Endothelial cell of umbilical vein (primary cell): Measurements from ENCODE around the gene SLC38A10.

Experiments
- EZH2 ChIP-seq: IDR thresholded peaks from 2 replicates; pipeline ENCODE4 v1.6.1; 2012; ENCODE audit warnings: borderline replicate concordance, low read depth, mild to moderate bottlenecking, moderate library complexity, low read length, inconsistent platforms; ENCODE audit not compliant: severe bottlenecking
- FOS ChIP-seq: IDR thresholded peaks from 2 replicates; pipeline ENCODE4 v1.6.1; 2011; ENCODE audit warnings: mild to moderate bottlenecking, low read length, moderate library complexity, borderline replicate concordance; ENCODE audit not compliant: insufficient read depth
- JUN ChIP-seq: IDR thresholded peaks from 2 replicates; pipeline ENCODE4 v1.6.1; 2011; ENCODE audit warnings: borderline replicate concordance, low read depth; ENCODE audit not compliant: insufficient read length, insufficient read depth
- MYC ChIP-seq: IDR thresholded peaks from one replicate; pipeline ENCODE4 v1.6.1; 2011; ENCODE audit warnings: mild to moderate bottlenecking, low read depth, low read length
- POLR2A ChIP-seq: IDR thresholded peaks from 2 replicates; pipeline ENCODE4 v1.6.1; 2012; ENCODE audit warnings: low read depth, mild to moderate bottlenecking, control low read depth, low read length
- POLR2AphosphoS5 ChIP-seq: IDR thresholded peaks from 2 replicates; pipeline ENCODE4 v1.6.1; 2012; ENCODE audit warnings: low read depth, mild to moderate bottlenecking, control low read depth, low read length, moderate library complexity; ENCODE audit not compliant: insufficient read depth
- TF ChIP-seq, protein P1 (sequence below), 2 donors: IDR thresholded peaks; 1 replicate in 1 of 2; 2 replicates in 1 of 2; pipeline ENCODE4 v1.5.1; 2011; ENCODE audit warnings: low read length in 2 of 2, mild to moderate bottlenecking in 2 of 2, moderate library complexity in 2 of 2, control low read depth in 1 of 2, inconsistent platforms in 1 of 2, low read depth in 1 of 2; ENCODE audit not compliant: insufficient read depth in 1 of 2; ENCODE audit errors: extremely low read depth in 1 of 2
- TF ChIP-seq, protein P2 (sequence below): IDR thresholded peaks from 2 replicates; pipeline ENCODE4 v1.6.1; 2011; ENCODE audit not compliant: insufficient read depth, insufficient read length

DNA sequence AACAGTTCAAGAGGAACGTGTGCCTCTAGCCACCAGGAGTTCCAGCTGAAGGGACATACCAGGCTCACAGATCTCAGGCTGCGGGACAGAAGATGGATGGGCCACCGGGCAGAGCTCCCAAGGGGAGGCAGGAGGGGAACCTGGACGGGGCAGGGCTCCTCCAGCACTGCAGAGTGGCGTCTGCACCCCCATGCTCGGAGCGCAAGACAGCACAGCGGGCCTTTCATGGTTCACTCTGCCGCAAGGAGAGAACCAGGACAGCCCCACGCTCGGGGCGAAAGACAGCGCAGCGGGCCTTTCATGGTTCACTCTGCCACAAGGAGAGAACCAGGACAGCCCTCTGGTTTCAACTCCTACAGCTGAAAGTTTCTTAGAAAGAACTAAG is 20.6 kb downstream of the SLC38A10 start:
- TF ChIP-seq, protein P1, sequence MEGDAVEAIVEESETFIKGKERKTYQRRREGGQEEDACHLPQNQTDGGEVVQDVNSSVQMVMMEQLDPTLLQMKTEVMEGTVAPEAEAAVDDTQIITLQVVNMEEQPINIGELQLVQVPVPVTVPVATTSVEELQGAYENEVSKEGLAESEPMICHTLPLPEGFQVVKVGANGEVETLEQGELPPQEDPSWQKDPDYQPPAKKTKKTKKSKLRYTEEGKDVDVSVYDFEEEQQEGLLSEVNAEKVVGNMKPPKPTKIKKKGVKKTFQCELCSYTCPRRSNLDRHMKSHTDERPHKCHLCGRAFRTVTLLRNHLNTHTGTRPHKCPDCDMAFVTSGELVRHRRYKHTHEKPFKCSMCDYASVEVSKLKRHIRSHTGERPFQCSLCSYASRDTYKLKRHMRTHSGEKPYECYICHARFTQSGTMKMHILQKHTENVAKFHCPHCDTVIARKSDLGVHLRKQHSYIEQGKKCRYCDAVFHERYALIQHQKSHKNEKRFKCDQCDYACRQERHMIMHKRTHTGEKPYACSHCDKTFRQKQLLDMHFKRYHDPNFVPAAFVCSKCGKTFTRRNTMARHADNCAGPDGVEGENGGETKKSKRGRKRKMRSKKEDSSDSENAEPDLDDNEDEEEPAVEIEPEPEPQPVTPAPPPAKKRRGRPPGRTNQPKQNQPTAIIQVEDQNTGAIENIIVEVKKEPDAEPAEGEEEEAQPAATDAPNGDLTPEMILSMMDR (IDR thresholded peaks at IDR 0.05; ENCODE audit: extremely low read depth in 1 of 2, insufficient read depth in 1 of 2, low read depth in 1 of 2, low read length in 2 of 2): no peak
- TF ChIP-seq POLR2AphosphoS5: no peak
- TF ChIP-seq POLR2A: no peak
- TF ChIP-seq, protein P2, sequence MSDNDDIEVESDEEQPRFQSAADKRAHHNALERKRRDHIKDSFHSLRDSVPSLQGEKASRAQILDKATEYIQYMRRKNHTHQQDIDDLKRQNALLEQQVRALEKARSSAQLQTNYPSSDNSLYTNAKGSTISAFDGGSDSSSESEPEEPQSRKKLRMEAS: no peak
- TF ChIP-seq MYC: no peak
- TF ChIP-seq EZH2: no peak
- no peak for TF ChIP-seq JUN
- no peak for TF ChIP-seq FOS
